Cardiac muscle cell (in vitro differentiated cells and primary cell): ENCODE results near the gene EPS15. TPM values are rescaled to one million over a fixed set of nuclear protein-coding genes. Genes with fewer than 3 reads are reported as not detected.
A peak's percentile ranks its signal among the peaks of the same experiment; 100 is the strongest.
"Not testable (repeated sequence)": the region's sequence is repeated elsewhere in the genome, so short reads cannot be mapped to it uniquely, and the experiment has no call there.

Source experiments
- DNase-seq, 2 donors: peaks; one replicate each; pipeline versions ENCODE4 v3.0.0 to v3.0.0-alpha.2; 2010 to 2017; ENCODE audit warnings: low read depth in 1 of 2, low spot score in 1 of 2
- H3K27ac ChIP-seq: fragments of 200-600 bp; sonication (generic); 2 replicates; pipeline ENCODE4 v1.5.1; 2016
- H3K27me3 ChIP-seq: fragments of 200-600 bp; sonication (generic); 2 replicates; pipeline ENCODE4 v1.6.0; 2016; ENCODE audit warnings: control low read depth
- H3K36me3 ChIP-seq: fragments of 200-600 bp; sonication (generic); 2 replicates; pipeline ENCODE4 v1.5.1; 2016; ENCODE audit warnings: control low read depth
- H3K4me1 ChIP-seq: fragments of 200-600 bp; sonication (generic); 2 replicates; pipeline ENCODE4 v1.8.1; 2017; ENCODE audit warnings: low read depth, mild to moderate bottlenecking, mixed run types
- H3K4me3 ChIP-seq: fragments of 200-600 bp; sonication (generic); 2 replicates; pipeline ENCODE4 v1.5.1; 2016; ENCODE audit warnings: mild to moderate bottlenecking
- H3K9me3 ChIP-seq: fragments of 200-600 bp; sonication (generic); 2 replicates; pipeline ENCODE4 v1.5.1; 2017; ENCODE audit warnings: low read depth, mild to moderate bottlenecking, control low read depth
- CTCF ChIP-seq: IDR thresholded peaks from 2 replicates; pipeline ENCODE4 v1.5.1; 2012; ENCODE audit warnings: low read depth, mild to moderate bottlenecking, low read length
- polyA plus RNA-seq: library from polyadenylated mRNA; unstranded; fragments of >200 nt; fragmentation: Nextera tagmentation; extraction: Ambion mirVana; gene quantifications from 2 replicates; pipeline ENCODE4 v1.2.1, GENCODE V29; 2016
- total RNA-seq: library from RNA; depleted of rRNA; stranded (reverse); fragments of >200 nt; gene quantifications from 2 replicates; pipeline ENCODE4 v1.2.3, GENCODE V29; 2016

EPS15 gene
- total and polyA plus RNA-seq, 2 experiments from 2014 or later = 34.1 to 110 TPM

- no peaks in the 10 kb centered on the region for H3K27me3 ChIP-seq
- TF ChIP-seq CTCF = no peak
- DNase-seq = peak in 1 of 2 donors; percentile 64
- H3K27ac ChIP-seq = no peak overlapping the region
- H3K4me3 ChIP-seq = no peak overlapping the region
- H3K4me1 ChIP-seq = peaks cover 20% of the 10 kb centered on the region
- no peaks in the 10 kb centered on the region for H3K9me3 ChIP-seq
- H3K36me3 ChIP-seq = no peaks in the 10 kb centered on the region
Observed at GRCh38 chr1:51564124-51564523, 45.1 kb upstream of the EPS15 start.

- H3K4me1 ChIP-seq = peaks cover 18% of the 10 kb centered on the region
- H3K4me3 ChIP-seq = no peak overlapping the region
- DNase-seq = no peak
- no peak overlapping the region for H3K27ac ChIP-seq
- no peaks in the 10 kb centered on the region for H3K36me3 ChIP-seq
- no peaks in the 10 kb centered on the region for H3K27me3 ChIP-seq
- H3K9me3 ChIP-seq = no peaks in the 10 kb centered on the region
- TF ChIP-seq CTCF = no peak
Observed at GRCh38 chr1:51561702-51562101, 42.6 kb upstream of the EPS15 start.

- H3K9me3 ChIP-seq, H3K36me3 ChIP-seq, H3K27ac ChIP-seq, DNase-seq, H3K4me3 ChIP-seq, H3K27me3 ChIP-seq: not testable (repeated sequence)
- H3K4me1 ChIP-seq = peaks cover 15% of the 10 kb centered on the region
Observed at GRCh38 chr1:51560895-51561294, 41.8 kb upstream of the EPS15 start.

GRCh38 chr1:51560034-51560433 lies 41.0 kb upstream of the EPS15 start:
- no peaks in the 10 kb centered on the region for H3K36me3 ChIP-seq
- no peak for TF ChIP-seq CTCF
- no peaks in the 10 kb centered on the region for H3K27me3 ChIP-seq
- H3K4me3 ChIP-seq = no peak overlapping the region
- peaks cover 8% of the 10 kb centered on the region for H3K4me1 ChIP-seq
- no peaks in the 10 kb centered on the region for H3K9me3 ChIP-seq
- no peak for DNase-seq
- no peak overlapping the region for H3K27ac ChIP-seq

GRCh38 chr1:51559501-51559900 lies 40.4 kb upstream of the EPS15 start:
- Histone ChIP-seq H3K4me1 (peaks cover 5% of the 10 kb centered on the region), H3K27ac (no peak overlapping the region), H3K9me3 (no peaks in the 10 kb centered on the region), H3K4me3 (no peak overlapping the region), H3K27me3 (no peaks in the 10 kb centered on the region), H3K36me3 (no peaks in the 10 kb centered on the region)
- DNase-seq = no peak
- no peak for TF ChIP-seq CTCF

GRCh38 chr1:51559064-51559500 lies 40.0 kb upstream of the EPS15 start:
- no peak for TF ChIP-seq CTCF
- DNase-seq = peak in 1 of 2 donors; percentile 21

More at GRCh38 chr1:51559064-51559500, 40.0 kb upstream of the EPS15 start:
- Histone ChIP-seq H3K27me3 (no peaks in the 10 kb centered on the region), H3K4me3 (no peak overlapping the region), H3K36me3 (no peaks in the 10 kb centered on the region), H3K4me1 (peaks cover 2% of the 10 kb centered on the region), H3K9me3 (no peaks in the 10 kb centered on the region), H3K27ac (no peak overlapping the region)
